HG03469 (cell line): ENCODE measurements around the gene CKB.
A peak's percentile ranks its signal among the peaks of the same experiment; 100 is the strongest.

ENCODE experiments used
- ATAC-seq: cut with Tn5 transposase; IDR thresholded peaks from one replicate; pipeline ENCODE4 v1.9.1; 2021; ENCODE audit warnings: mild to moderate bottlenecking, moderate library complexity, moderate number of reproducible peaks; ENCODE audit not compliant: unreplicated experiment

CKB gene

GRCh38 chr14:103522649-103523574 is at the start of gene CKB:
Gene CKB (minus strand): TSS chr14:103522830. CDS start chr14:103522493, 337 bp downstream.
- ATAC-seq, result no peak

- ATAC-seq, result no peak
Observed at GRCh38 chr14:103569408-103569807, 46.8 kb upstream of the CKB start.

- no peak for ATAC-seq
Observed at GRCh38 chr14:103568952-103569351, 46.3 kb upstream of the CKB start.

- ATAC-seq, result no peak
Observed at GRCh38 chr14:103563844-103564505, 41.3 kb upstream of the CKB start.

- no peak for ATAC-seq
Observed at GRCh38 chr14:103563226-103563620, 40.6 kb upstream of the CKB start.

GRCh38 chr14:103562429-103563225 is 40.0 kb upstream of the CKB start, which contains the start of the genes BAG5 and COA8:
Gene BAG5 (minus strand): TSS chr14:103562657. CDS start chr14:103561164, 1,493 bp downstream.
Gene COA8 (plus strand): TSS chr14:103562960. CDS start chr14:103563002, 42 bp downstream.
- ATAC-seq, result peak; percentile 52

- ATAC-seq, result peak; percentile 16
Observed at GRCh38 chr14:103562179-103562428, 39.5 kb upstream of the CKB start.

- ATAC-seq, result no peak
Observed at GRCh38 chr14:103561381-103562178, 39.0 kb upstream of the CKB start.

- no peak for ATAC-seq
Observed at GRCh38 chr14:103560691-103561090, 38.1 kb upstream of the CKB start.

- no peak for ATAC-seq
Observed at GRCh38 chr14:103559766-103560165, 37.1 kb upstream of the CKB start.

GRCh38 chr14:103558071-103558882 is 35.6 kb upstream of the CKB start:
- no peak for ATAC-seq

- ATAC-seq, result no peak
Observed at GRCh38 chr14:103556946-103557758, 34.5 kb upstream of the CKB start.

- no peak for ATAC-seq
Observed at GRCh38 chr14:103555559-103556337, 33.1 kb upstream of the CKB start.

GRCh38 chr14:103552846-103553210 is 30.2 kb upstream of the CKB start:
- no peak for ATAC-seq

- ATAC-seq, result no peak
Observed at GRCh38 chr14:103552011-103552845, 29.6 kb upstream of the CKB start.

- no peak for ATAC-seq
Observed at GRCh38 chr14:103551338-103551762, 28.7 kb upstream of the CKB start.
